Endodermal cell (in vitro differentiated cells): Measurements from ENCODE around the gene ADGRL3. TPM values are rescaled to one million over a fixed set of nuclear protein-coding genes. Genes with fewer than 3 reads are reported as not detected.
A peak's percentile ranks its signal among the peaks of the same experiment; 100 is the strongest.

Experiments
- DNase-seq: peaks from one replicate; pipeline ENCODE4 v3.0.0-alpha.2; 2017
- H3K27ac ChIP-seq: 2 replicates; pipeline ENCODE4 v1.5.1; 2013; ENCODE audit warnings: mild to moderate bottlenecking, low read depth, low read length, moderate library complexity
- H3K27me3 ChIP-seq: 2 replicates; pipeline ENCODE4 v1.6.1; 2013; ENCODE audit warnings: mild to moderate bottlenecking, low read length, moderate library complexity; ENCODE audit not compliant: insufficient read depth, control insufficient read depth, poor library complexity, severe bottlenecking
- H3K36me3 ChIP-seq: 2 replicates; pipeline ENCODE4 v1.7.0; 2013; ENCODE audit warnings: mild to moderate bottlenecking, low read length, moderate library complexity; ENCODE audit not compliant: control insufficient read depth, insufficient read depth
- H3K4me1 ChIP-seq: one replicate; pipeline ENCODE4 v1.7.0; 2013; ENCODE audit warnings: low read length; ENCODE audit not compliant: control insufficient read depth, insufficient read depth
- H3K4me3 ChIP-seq: 2 replicates; pipeline ENCODE4 v1.5.1; 2013; ENCODE audit warnings: mild to moderate bottlenecking, low read length, moderate library complexity
- H3K9ac ChIP-seq: 2 replicates; pipeline ENCODE4 v1.6.1; 2013; ENCODE audit warnings: mild to moderate bottlenecking, low read length, moderate library complexity; ENCODE audit not compliant: poor library complexity, severe bottlenecking; ENCODE audit errors: extremely low read depth
- H3K9me3 ChIP-seq: 2 replicates; pipeline ENCODE4 v1.6.1; 2013; ENCODE audit warnings: mild to moderate bottlenecking, low read length, moderate library complexity; ENCODE audit not compliant: control insufficient read depth
- H3K27ac Mint-ChIP-seq: 2 replicates; pipeline ENCODE4 v1.8.0; 2020; ENCODE audit warnings: mixed read lengths
- H3K27me3 Mint-ChIP-seq: 2 replicates; pipeline ENCODE4 v1.8.0; 2021; ENCODE audit warnings: mild to moderate bottlenecking, mixed read lengths; ENCODE audit not compliant: insufficient read depth
- H3K36me3 Mint-ChIP-seq: 2 replicates; pipeline ENCODE4 v1.8.0; 2020; ENCODE audit warnings: low read depth, mixed read lengths
- H3K4me1 Mint-ChIP-seq: 2 replicates; pipeline ENCODE4 v1.8.0; 2020; ENCODE audit warnings: mixed read lengths
- H3K4me3 Mint-ChIP-seq: 2 replicates; pipeline ENCODE4 v1.8.0; 2020; ENCODE audit warnings: mild to moderate bottlenecking, moderate library complexity, mixed read lengths
- H3K9me3 Mint-ChIP-seq: 2 replicates; pipeline ENCODE4 v1.8.0; 2020; ENCODE audit warnings: mild to moderate bottlenecking, mixed read lengths
- WGBS, 2 experiments: methylation state at CpG; one replicate each; pipeline versions ENCODE4 v1.1.5 to v1.1.7; 2013; ENCODE audit warnings: missing lambda C conversion rate in 2 of 2, mixed read lengths in 1 of 2; ENCODE audit not compliant: insufficient coverage in 1 of 2, insufficient read length in 1 of 2; 5-methylcytosine and 5-hydroxymethylcytosine counted together
- total RNA-seq, 2 donors: library from RNA; stranded (reverse); fragmentation: NEBNext Ultra II Directional in 1 of 2; extraction: Animal tissue kit (Norgen Biotek cat#: 25700) in 1 of 2; gene quantifications; 2 replicates in 1 of 2; 3 replicates in 1 of 2; pipeline ENCODE4 v1.2.1, GENCODE V29; 2021
- TF ChIP-seq, protein P1 (sequence below): fragments of 200-600 bp; sonication (generic); conservative IDR thresholded peaks from 2 replicates; pipeline ENCODE4 v1.5.0; 2021; ENCODE audit warnings: antibody characterized with exemption, mild to moderate bottlenecking

Gene ADGRL3
- total RNA-seq, 2 donors from 2014 or later: 9.9 to 10.3 TPM

DNA sequence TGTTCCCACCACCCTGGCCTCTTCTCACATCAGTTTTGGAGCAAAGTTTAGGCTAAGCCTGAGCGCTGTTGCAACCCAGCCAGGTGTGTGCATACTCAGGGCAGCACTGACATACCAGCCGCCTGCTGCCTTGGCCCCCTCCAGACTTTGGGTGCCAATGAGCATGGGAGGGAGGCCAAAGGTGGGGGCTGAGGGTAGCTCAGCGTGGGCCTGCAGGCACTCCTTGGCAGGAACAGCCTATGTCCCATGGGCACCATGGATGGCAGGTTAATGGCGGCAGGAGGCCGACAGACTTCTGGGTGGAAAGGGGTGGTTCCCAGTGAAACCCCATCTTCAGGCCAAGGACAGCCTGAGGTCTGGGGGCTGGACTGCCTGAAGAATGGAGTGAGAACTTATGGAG lies 462.2 kb downstream of the ADGRL3 start:
- Histone ChIP-seq H3K9ac (no peak overlapping the region), H3K36me3 (no peaks in the 10 kb centered on the region), H3K4me1 (no peaks in the 10 kb centered on the region), H3K27ac (no peak overlapping the region), H3K27me3 (no peaks in the 10 kb centered on the region), H3K9me3 (no peaks in the 10 kb centered on the region), H3K4me3 (no peak overlapping the region)
- Mint-ChIP-seq H3K4me3 (no peak overlapping the region), H3K27me3 (no peaks in the 10 kb centered on the region), H3K36me3 (no peaks in the 10 kb centered on the region), H3K9me3 (peaks cover 11% of the 10 kb centered on the region), H3K27ac (no peak overlapping the region), H3K4me1 (peaks cover 1% of the 10 kb centered on the region)
- no peak for DNase-seq
- 96 to 100% methylated on average over 3 to 5 of the region's 5 CpGs for whole genome bisulfite sequencing, 2 experiments
- TF ChIP-seq, protein P1, sequence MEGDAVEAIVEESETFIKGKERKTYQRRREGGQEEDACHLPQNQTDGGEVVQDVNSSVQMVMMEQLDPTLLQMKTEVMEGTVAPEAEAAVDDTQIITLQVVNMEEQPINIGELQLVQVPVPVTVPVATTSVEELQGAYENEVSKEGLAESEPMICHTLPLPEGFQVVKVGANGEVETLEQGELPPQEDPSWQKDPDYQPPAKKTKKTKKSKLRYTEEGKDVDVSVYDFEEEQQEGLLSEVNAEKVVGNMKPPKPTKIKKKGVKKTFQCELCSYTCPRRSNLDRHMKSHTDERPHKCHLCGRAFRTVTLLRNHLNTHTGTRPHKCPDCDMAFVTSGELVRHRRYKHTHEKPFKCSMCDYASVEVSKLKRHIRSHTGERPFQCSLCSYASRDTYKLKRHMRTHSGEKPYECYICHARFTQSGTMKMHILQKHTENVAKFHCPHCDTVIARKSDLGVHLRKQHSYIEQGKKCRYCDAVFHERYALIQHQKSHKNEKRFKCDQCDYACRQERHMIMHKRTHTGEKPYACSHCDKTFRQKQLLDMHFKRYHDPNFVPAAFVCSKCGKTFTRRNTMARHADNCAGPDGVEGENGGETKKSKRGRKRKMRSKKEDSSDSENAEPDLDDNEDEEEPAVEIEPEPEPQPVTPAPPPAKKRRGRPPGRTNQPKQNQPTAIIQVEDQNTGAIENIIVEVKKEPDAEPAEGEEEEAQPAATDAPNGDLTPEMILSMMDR: no peak

DNA sequence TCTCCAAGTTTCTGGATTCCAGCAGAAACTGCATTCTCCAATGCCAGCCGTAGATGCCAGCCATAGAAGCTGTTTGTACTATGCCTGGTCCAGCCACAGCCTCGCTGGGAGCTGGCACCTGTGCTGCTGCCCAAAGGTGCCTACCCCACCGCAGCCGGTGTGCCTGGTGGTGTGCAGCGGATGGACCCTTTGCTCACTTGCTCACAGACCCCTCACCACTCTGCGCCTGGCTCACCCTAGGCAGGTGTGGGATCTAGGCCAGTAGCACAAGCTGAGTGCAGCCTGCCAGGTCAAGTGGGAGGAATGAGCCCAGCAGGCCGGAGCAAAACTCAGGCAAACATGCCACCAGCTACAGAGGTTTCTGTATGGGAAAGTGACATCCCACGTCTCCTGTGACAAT lies 463.2 kb downstream of the ADGRL3 start:
- 93 to 100% methylated on average over 2 to 8 of the region's 8 CpGs for WGBS, 2 experiments
- no peak overlapping the region for H3K9ac ChIP-seq
- H3K36me3 Mint-ChIP-seq: no peaks in the 10 kb centered on the region
- no peak overlapping the region for H3K4me3 ChIP-seq
- no peaks in the 10 kb centered on the region for H3K27me3 ChIP-seq
- peaks cover 11% of the 10 kb centered on the region for H3K9me3 Mint-ChIP-seq
- no peaks in the 10 kb centered on the region for H3K36me3 ChIP-seq
- no peaks in the 10 kb centered on the region for H3K4me1 ChIP-seq
- H3K27ac ChIP-seq: no peak overlapping the region
- no peaks in the 10 kb centered on the region for H3K27me3 Mint-ChIP-seq
- H3K27ac Mint-ChIP-seq: no peak overlapping the region
- H3K9me3 ChIP-seq: no peaks in the 10 kb centered on the region
- H3K4me1 Mint-ChIP-seq: peaks cover 1% of the 10 kb centered on the region
- H3K4me3 Mint-ChIP-seq: no peak overlapping the region
- DNase-seq: no peak
- TF ChIP-seq, protein P1: no peak

DNA sequence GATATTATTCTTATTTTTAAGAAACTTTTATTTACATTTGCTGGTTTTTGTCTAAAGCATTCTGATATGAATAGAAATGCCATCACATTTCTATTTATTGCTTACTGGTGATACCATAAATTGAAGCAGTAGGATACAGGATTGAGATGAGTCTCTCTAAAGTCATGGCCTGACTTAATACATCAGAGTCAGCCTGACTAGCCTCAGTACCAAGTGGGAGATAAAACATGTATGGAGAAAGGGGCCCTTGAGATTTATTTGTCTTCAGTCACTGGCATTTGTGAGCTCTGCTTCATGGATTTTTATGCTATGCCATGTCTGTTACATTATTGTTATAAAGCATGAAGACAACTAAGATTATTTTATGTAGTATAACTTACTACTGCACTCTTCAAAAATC lies 465.5 kb downstream of the ADGRL3 start:
- no peak for DNase-seq
- Mint-ChIP-seq H3K9me3 (peaks cover 11% of the 10 kb centered on the region), H3K4me1 (no peaks in the 10 kb centered on the region), H3K27ac (no peak overlapping the region), H3K36me3 (no peaks in the 10 kb centered on the region), H3K27me3 (no peaks in the 10 kb centered on the region), H3K4me3 (no peak overlapping the region)
- Histone ChIP-seq H3K27ac (peak overlapping the region; percentile 85), H3K9me3 (peaks cover 4% of the 10 kb centered on the region), H3K4me3 (no peak overlapping the region), H3K4me1 (no peaks in the 10 kb centered on the region), H3K27me3 (no peaks in the 10 kb centered on the region), H3K9ac (no peak overlapping the region), H3K36me3 (no peaks in the 10 kb centered on the region)
- TF ChIP-seq, protein P1: no peak
